GM04503 (cell line): ENCODE data around the gene ENO1.
"Not testable (repeated sequence)": the region's sequence is repeated elsewhere in the genome, so short reads cannot be mapped to it uniquely, and the experiment has no call there.

ENCODE experiments used
- DNase-seq: peaks from one replicate; pipeline ENCODE4 v3.0.0-alpha.2; 2012; ENCODE audit warnings: low read depth

ENO1 gene

DNA sequence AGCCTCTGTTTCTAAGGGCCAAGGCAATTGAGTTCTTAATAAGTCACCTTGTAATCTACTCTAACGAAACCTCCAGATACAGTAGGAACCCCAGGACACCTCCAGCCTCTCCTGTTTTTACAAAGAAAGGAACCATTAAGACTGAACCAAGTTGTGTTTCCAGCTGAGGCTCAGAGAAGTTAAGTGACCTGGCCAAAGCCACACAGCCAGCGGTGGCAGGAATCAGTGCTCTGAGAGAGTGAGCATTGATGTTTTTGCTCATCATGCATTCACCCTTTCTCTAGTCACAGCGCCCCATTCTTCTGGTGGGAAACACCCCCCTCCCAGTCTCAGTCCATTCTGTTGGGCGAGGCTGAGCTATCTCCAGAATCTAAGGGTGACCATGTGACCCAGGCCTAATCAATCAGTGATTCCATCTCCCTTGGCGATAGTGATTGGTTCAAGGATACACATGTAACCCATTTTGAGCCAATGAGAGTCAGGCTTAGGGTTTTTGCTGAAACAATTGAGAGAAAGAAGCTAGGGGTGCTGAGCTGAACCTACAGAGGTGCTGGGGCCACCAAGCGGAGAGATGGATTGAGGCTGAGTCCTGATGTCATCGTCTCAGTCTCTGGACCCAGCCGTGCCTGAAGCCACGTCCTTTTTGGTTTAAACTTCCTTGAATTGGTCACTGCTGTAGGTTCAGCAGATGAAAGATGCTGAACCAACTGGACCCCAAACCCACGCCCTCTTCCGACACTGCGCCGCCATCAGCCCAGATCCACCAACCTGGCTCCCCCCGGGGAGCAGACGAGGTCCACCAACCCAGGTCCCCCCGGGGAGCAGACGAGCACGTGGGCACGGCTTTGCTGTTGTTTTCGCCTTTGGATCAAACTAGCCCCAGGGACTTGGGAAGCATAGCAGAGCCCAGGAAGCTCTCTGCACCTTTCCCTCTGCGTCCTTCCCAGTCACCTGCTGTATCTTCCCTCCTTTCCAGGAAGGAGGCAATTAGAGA is 33.1 kb downstream of the ENO1 start:
- DNase-seq: no peak

DNA sequence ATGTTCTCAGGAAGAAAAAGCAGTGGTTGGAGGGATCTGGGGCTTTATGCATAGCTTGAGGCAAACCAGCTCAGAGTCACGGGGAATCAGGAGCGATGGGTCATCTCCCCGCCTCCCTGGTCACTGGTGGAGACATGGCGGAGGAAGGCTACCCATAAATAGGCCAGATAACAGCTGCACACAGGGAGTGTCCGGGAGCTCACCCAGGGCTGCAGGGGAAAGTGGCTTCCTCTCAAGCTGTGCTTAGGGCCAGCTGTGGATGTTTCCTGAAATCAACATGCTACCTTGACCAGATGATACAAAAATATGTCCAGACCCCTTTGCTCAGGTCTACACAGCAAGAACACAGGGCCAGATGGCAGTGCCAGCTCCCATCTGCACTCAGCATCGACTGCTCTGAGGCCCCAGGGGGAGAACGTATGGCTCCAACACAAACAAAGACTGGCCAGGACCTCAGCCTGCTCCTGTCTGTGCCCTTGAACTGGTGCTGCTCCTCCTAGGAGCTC is 33.9 kb downstream of the ENO1 start:
- DNase-seq: no peak

DNA sequence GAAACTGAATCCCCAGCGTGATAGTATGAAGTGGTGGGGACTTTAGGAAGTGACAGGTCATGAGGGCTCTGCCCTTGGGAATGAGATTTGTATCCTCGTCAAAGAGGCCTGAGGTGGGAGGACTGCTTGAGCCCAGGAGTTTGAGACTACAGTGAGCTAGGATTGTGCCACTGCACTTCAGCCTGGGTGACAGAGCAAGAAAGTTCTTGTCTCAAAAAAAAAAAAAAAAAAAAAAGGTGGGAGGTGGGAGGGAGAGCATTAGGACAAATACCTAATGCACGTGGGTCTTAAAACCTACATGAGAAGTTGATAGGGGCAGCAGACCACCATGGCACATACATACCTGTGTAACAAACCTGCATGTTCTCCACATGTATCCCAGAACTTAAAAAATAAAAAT is 37.1 kb downstream of the ENO1 start:
- no peak for DNase-seq

DNA sequence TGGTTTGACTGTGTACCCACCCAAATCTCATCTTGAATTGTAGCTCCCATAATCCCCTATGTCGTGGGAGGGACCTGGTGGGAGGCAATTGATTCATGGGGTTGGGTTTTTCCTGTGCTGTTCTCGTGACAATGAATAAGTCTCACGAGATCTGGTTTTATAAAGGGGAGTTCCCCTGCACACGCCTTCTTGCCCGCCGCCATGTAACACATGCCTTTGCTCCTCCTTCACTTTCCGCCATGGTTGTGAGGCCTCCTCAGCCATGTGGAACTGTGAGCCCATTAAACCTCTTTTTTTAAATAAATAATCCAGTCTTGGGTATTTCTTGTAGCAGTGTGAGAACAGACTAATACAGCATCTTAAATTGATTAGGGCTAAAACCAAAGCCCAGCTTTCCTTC is 38.5 kb downstream of the ENO1 start:
- DNase-seq: no peak

DNA sequence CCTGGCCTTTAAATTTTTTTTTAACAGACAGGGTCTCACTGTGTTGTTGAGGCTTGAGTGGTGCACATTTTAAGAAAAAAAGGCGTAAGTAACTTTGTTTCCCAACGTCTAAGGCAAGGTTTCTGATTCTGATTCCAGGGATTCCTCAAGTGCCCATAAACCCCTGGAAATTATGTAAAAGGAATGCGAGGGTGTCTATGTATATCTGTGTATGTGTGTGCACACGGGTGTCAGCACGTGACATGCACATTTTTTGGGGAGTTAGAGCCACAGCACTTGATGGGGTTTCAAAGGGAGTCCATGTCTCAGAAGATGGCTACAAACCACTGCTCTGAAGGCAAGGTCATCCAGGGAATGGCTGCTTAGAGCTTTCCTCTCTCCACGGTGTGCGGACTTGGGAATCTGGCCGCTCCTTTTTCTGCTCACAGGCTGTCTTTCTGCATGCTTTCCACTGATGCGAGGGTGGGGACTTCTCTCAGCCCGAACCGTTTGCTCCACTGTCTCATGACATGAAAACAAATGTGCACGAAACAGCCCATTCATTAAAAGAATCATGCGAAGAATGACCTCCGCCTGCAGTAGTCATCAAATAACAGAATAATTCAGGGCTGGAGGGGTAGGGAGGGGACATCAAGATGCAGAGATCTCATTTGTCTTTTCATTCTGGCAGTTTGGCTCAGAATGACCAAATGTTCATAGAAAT is 42.4 kb downstream of the ENO1 start:
- no peak for DNase-seq

DNA sequence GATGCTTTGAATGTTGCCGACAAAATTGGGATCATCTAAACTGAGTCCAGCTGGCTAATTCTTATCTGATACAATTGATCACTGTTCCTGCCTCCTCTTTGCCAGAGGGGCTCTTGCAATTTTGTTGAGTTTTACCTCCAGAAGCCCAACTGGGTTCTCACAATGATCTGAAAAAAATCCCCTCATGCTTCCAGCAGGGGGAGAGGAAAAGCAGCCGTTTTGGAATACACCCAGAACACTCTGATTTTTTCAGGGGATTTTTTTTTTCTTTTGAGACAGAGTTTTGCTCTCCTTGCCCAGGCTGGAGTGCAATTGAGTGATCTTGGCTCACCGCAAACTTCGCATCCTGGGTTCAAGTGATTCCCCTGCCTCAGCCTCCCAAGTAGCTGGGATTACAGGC is 47.1 kb downstream of the ENO1 start:
- no peak for DNase-seq

DNA sequence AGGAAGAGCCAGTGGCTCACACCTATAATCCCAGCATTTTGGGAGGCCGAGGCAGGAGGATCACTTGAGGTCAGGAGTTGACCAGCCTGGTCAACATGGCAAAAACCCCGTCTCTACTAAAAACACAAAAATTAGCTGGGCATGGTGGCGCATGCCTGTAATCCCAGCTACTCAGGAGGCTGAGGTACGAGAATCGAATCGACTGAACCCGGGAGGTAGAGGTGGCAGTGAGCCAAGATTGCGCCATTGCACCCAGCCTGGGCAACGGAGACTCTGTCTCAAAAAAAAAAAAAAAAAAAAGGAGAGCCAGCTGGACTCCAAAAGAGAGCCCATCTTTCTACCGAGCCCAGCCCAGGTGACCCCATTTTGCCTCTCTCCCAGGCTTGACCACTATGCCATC is 47.8 kb downstream of the ENO1 start:
- DNase-seq: not testable (repeated sequence)

DNA sequence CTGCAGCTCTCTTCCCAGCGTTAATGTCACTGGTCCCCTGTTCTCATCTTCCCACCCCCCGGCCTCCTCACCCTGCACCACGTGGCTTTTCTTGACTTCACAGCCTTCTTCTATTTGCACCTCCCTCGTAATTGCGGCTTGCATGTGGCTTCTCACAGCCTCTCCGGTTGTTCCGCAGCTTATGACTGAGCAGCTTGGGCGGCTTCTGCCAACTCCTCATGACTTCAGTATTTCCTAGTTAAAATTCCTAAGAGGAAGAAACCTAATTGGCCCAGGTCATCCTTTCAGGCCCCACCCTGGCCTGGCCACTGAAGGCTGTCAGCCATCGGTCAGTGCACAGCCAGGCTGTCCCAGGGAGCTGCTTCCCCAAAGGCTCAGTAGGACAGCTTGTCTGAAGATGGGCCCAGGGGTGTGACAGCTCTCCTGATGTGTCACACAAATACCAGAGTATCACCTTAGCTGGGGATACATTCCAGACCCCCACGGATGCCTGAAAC is 52.5 kb downstream of the ENO1 start:
- peak; percentile 89 for DNase-seq

DNA sequence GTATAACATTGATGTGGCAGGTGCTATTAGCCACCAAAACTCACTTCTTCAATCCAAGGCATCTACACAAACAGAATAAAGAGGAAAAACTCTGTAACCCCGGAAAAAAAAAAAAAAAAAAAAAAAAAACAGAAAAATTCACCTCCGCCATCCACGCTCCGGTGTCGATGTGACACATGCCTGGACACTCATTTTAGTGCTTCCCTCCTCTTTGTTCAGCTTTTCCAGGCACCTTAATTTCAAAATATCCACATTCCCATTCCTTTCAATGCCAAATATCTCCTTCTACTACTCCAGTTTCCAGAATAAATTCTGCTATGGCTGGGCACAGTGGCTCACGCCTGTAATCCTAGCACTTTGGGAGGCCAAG is 55.2 kb downstream of the ENO1 start:
- DNase-seq: no peak

DNA sequence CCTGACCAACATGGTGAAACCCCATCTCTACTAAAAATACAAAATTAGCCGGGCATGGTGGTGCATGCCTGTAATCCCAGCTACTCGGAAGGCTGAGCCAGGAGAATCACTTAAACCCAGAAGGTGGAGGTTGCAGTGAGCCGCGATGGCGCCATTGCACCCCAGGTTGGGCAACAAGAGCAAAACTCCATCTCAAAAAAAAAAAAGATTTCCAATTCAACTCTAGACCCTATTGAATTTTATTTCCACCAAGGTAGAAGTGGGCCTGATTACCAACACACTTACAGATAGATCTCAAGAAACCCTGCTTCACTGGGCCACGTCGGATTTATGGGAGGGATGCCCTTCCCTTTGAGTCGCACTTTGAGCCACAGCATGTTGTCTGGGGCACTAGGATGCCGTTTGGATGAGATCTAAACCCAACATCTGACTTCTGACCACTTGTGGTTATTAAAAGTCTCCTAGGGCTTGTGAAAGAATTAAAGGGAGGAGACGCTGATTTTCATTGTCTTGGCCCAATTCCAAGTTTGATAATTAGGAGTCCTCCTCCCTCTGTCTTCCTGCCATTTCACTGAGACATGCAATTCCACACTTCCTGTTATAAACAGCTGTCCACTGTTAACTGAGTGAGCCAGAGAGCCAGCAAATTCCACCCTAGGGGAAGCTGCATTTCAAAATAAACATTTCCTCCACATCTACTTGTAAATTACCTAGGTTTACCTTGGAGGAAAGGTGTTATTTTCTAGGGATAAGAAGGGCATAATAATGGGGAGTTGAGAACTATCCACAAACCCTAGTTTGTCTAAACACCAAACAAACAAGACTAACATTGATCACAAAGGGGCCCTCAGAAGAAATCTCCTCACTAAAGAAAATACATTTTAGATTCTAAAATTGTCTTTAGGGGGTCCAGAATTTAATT is 55.9 kb downstream of the ENO1 start:
- peak; percentile 97 for DNase-seq

DNA sequence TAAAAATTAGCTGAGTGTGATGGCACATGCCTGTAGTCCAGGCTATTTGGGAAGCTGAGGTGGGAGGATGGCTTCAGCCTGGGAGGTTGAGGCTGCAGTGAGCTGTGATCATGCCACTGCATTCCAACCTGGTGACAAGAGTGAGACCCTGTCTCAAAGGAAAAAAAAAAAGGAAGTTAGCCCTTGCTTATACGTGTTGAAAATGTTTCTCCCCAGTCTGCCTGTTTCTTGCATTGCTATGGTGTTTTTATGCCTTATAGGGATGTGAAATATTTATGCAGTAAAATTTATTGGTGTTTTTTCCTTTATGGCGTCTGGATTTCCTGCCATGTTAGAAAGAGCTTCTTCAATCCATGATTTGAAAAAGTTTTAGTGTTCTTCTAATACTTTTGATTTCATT is 57.4 kb downstream of the ENO1 start:
- no peak for DNase-seq

DNA sequence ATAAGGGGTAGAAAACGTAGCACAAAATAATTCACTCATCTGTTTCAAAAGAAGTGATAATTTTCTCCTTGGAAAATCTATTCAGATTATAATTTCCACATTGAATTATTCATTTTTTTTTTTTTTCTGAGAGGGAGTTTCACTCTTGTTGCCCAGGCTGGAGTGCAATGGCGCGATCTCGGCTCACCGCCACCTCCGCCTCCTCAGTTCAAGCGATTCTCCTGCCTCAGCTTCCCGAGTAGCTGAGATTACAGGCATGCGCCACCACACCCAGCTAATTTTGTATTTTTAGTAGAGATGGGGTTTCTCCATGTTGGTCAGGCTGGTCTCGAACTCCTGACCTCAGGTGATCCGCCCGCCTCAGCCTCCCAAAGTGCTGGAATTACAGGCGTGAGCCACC is 59.7 kb downstream of the ENO1 start:
- DNase-seq: not testable (repeated sequence)

DNA sequence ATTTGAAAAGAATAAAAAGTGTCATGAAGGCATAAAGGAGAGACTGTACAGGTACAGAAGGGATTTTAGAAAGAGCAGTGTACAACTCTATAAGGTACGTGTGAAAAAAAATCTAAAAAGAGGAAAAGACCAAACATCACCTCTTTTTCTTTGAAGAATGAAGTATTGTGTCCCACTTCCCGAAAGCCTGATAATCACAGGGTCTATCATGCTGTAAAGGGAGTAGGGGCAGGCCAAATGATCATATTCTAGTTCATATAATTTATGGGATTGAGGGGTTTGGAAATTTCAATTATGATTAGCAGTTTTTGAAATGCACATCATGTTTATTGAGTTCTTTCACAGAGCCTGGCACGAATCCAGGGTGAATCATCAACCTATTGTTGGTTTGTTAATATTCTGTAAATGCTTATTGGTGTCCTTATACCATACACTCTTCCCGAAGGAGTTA is 60.1 kb downstream of the ENO1 start:
- DNase-seq: no peak

DNA sequence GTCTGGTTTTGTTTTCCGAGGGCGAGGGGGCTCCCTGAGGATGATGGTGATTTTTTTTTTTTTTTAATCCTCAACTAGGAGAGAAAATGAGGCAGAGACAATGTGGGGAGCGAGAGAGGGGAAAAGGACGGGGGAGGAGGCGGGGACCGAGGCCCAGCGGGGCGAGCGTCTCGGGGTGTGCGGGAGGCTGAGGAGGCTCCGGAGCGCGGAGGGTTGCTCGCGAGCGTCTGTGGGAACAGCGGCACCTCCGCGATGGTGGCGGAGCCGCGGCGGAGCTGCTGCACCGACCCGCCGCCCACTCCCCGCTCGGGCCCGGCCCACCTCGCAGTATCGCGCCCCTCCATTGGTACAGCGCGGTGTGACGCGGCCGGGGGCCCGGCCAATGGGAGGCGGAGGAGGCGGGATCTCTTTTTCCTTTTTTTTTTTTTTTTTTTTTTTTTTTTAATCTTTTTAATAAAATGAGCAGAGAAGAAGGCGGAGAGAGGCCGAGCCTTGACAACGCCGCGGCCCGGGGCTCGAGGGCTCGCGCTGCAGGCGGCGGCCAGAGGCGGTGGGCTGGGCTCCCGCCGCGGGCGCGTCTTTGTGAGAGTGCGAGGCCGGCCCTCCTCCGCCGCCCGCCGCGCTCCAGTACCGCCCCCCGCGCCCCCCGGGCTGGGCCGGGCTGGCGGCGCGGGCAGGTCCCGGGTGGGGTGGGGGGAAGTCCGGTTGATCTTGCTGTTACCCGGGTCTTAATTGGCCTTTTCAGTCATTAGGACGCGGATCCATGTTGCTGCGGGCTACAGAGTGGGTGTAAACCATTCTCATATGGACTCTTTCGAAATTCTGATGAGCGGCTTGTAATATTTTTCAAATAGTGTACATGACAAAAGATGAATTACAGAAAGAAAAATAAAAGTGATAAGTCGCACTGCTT is 60.8 kb downstream of the ENO1 start, which contains the start of gene RERE:
RERE (minus strand) TSS at position 229 of the 913 bp plus-strand sequence.
- DNase-seq: no peak

DNA sequence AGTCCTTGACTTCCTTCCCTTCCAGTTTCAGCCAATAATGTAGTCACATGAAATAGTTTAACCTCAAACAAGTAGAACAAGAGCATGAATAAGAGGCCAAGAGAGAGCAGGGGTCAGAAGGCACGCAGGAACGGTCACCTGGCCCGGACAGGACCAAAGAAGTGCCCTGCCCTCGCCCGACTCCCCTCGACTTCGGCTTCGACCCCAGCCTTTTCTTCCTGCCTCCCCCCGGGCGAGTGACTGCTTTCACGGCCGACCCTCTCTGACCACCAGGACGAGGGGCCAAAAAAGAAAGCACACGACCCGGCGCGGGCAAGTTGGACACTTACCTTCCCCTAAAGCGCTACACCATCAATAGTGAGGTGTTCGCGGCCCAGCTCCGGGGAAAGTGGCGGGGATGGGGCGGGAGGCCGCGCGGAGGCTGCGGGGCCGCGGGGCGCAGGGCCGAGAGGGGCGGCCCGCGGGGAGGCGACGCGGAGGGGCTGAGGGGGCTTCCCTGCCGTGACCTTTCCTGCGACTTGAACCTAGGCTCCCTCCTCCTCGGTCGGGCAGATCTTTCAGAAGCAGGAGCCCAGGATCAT is 61.6 kb downstream of the ENO1 start:
- DNase-seq: no peak

DNA sequence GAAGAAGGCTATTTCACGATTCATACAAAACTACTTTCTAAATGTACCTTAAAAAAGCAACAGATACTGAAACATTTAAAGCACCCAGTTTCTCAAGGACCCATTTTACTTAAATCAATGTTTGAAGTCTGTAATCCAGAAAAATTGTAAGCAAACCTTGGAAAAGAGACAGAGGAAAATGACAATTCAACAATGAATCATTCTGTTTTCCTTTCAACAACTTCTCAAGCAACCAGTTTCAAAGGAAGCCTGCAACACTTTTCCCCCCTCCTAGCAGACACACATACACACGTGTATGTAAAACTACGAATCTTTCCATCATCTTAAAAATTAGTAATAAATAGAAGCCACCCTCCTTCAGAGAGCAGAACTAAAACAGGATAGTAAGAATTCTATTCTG is 62.2 kb downstream of the ENO1 start:
- no peak for DNase-seq

DNA sequence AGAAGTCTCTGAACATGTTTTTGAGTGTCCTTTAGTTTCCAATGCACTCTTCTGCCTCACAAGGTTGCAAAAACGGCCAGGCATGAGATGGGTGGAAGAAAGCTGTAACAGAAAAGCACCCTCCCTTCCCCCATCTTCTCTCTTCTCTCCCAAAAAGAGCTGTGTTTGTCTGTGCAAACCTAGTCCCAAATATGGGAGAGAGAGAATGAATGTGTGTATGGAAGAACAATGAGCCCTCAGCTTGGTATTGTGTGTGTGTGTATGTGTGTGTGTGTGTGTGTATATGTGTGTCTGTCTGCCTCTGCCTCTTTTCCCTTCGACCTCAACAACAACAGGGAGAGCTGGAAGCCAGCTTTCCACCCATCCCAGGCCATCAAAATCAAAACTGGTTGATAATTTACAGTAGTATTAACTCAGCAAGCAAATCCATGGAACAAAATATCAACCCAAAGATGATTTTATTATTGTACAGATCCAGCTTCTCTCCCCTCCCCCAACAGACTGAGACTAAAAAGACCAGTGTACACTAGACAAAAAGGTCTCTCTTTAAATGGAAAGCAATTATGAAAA is 62.8 kb downstream of the ENO1 start:
- no peak for DNase-seq

DNA sequence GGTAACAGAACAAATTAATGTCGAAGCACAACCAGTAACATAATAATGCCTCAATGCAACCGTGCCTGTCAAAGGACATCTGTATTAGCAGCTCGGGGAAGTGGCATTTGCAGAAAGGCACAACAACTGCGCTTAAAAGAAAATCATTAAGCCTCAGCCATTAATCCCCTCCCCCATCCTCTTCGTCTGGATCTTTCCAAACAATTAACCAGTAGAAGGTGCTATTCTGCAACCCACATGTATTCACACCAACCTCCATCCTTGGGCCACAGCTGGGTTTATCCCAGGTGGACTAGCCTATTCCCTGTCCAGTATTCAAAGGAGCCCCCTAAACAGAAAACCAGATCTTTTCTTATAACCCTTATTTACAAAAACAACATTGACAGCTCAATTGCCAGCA is 63.6 kb downstream of the ENO1 start:
- DNase-seq: no peak

DNA sequence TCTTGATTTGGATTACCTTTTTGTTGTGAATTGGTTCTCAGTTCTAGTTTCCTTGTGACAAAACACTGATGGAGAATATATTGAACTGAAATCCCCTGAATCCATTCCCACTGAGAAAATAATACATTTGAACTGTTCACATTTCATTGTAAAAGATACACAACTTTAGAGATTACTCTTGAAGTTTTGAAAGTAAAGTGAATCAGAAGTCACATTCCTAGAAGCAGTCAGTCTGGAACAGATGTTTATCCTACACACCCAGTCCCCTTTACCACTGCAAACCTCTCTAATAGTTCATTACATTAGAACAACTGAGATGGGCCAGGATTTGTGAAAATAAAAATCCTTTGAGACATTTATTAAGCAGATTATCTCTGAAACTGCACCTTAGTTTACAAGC is 64.5 kb downstream of the ENO1 start:
- no peak for DNase-seq
